ENCODE results near the gene PIF1. TPM values are rescaled to one million over a fixed set of nuclear protein-coding genes. Genes with fewer than 3 reads are reported as not detected.
A peak's percentile ranks its signal among the peaks of the same experiment; 100 is the strongest.

Gene PIF1
- total RNA-seq, 1 experiment from 2014 or later = 34.9 TPM

DNA sequence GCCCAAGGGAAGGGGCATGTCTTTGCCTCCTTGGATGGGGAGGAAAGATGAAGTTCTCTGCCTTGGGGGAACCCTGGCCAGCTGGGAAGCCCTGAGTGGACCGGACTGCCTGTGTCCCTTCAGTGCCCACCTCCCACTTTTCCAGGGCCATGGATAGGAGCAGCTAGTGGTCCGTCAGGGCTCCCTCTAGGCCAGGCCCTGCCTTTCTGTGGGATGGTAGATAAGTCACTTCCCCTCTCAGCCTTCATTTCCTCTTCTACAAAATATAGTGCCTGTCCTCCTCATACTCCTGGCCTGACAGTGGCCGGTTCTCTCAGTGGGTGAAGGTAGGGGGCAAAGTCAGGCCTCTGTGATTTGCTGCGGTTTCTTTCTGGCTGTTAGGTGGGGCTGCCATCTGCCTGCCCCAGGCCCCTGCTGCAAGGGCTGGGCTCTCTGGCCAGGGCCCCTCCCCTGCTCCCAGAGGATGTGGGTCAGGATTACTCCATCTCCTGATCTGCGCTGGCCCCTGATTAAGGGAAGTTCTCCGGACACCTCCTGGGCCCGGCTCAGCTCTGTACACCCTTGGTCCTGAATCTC is 17.6 kb upstream of the PIF1 start:
- 0 out of 2 replicates have a peak overlapping the region, but pooled peaks have one; percentile 83 for H3K9ac ChIP-seq (ENCODE audit: low read length)
- peak overlapping the region; percentile 84 to 87; a peak in 3 of 4 replicates for H3K4me3 ChIP-seq (replicated peaks in 1 of 2; ENCODE audit: low read depth in 1 of 2, low read length in 2 of 2)
- ATAC-seq (no peak), DNase-seq (ENCODE audit: low read depth, low spot score) (no peak)
- POLR2A ChIA-PET = no interaction called here
- peak overlapping the region; percentile 88 for H3K4me2 ChIP-seq (ENCODE audit: low read length)
- H3K36me3 ChIP-seq (ENCODE audit: control insufficient read depth in 1 of 2, insufficient read depth in 2 of 2, low read length in 2 of 2) = no peaks in the 10 kb centered on the region
- no TSS peak for BruUV-seq (replicated peaks)
- H3K27ac ChIP-seq (ENCODE audit: low read depth, low read length) = no peak overlapping the region
- no peaks in the 10 kb centered on the region for H4K20me1 ChIP-seq (ENCODE audit: insufficient read depth)
- H3K4me1 ChIP-seq (ENCODE audit: control insufficient read depth in 1 of 2, insufficient read depth in 2 of 2, low read length in 2 of 2) = peaks cover 8 to 21% of the 10 kb centered on the region in 2 experiments
- TF ChIP-seq RAD21 (IDR thresholded peaks at IDR 0.05; ENCODE audit: low read depth) (no peak), ELF1 (IDR thresholded peaks at IDR 0.05; ENCODE audit: borderline replicate concordance, low read depth) (no peak), POLR2A (IDR thresholded peaks at IDR 0.05; ENCODE audit: borderline replicate concordance, extremely low read depth, insufficient read depth, insufficient read length) (no peak), EZH2phosphoT487 (IDR thresholded peaks at IDR 0.05; ENCODE audit: borderline replicate concordance) (no peak), JUND (IDR thresholded peaks at IDR 0.05) (no peak), SRF (IDR thresholded peaks at IDR 0.05; ENCODE audit: low read depth) (no peak), SIN3A (IDR thresholded peaks at IDR 0.05; ENCODE audit: low read depth) (no peak), ZNF274 (IDR thresholded peaks at IDR 0.05; ENCODE audit: low read depth, low read length) (no peak), YY1 (IDR thresholded peaks at IDR 0.05; ENCODE audit: extremely low read depth, insufficient replicate concordance, low read depth, low read length) (no peak), TCF7L2 (IDR thresholded peaks at IDR 0.05; ENCODE audit: borderline replicate concordance, extremely low read depth, insufficient read depth, insufficient read length) (no peak), EZH2 (IDR thresholded peaks at IDR 0.05) (no peak)
- TF ChIP-seq, protein P1, sequence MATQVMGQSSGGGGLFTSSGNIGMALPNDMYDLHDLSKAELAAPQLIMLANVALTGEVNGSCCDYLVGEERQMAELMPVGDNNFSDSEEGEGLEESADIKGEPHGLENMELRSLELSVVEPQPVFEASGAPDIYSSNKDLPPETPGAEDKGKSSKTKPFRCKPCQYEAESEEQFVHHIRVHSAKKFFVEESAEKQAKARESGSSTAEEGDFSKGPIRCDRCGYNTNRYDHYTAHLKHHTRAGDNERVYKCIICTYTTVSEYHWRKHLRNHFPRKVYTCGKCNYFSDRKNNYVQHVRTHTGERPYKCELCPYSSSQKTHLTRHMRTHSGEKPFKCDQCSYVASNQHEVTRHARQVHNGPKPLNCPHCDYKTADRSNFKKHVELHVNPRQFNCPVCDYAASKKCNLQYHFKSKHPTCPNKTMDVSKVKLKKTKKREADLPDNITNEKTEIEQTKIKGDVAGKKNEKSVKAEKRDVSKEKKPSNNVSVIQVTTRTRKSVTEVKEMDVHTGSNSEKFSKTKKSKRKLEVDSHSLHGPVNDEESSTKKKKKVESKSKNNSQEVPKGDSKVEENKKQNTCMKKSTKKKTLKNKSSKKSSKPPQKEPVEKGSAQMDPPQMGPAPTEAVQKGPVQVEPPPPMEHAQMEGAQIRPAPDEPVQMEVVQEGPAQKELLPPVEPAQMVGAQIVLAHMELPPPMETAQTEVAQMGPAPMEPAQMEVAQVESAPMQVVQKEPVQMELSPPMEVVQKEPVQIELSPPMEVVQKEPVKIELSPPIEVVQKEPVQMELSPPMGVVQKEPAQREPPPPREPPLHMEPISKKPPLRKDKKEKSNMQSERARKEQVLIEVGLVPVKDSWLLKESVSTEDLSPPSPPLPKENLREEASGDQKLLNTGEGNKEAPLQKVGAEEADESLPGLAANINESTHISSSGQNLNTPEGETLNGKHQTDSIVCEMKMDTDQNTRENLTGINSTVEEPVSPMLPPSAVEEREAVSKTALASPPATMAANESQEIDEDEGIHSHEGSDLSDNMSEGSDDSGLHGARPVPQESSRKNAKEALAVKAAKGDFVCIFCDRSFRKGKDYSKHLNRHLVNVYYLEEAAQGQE (IDR thresholded peaks at IDR 0.05; ENCODE audit: low read depth) = no peak
- intact Hi-C loops (cut with micrococcal nuclease) = no loop called here
- RAD21 ChIA-PET (ENCODE audit: low non-redundant PET in 1 of 2, low total read pairs in 2 of 2, uncharacterized antibody in 2 of 2, unreplicated experiment in 2 of 2) = no interaction called here
- H3K79me2 ChIP-seq (ENCODE audit: insufficient read depth, low read length) = peaks cover 13% of the 10 kb centered on the region; the same call in 1 of the 2 replicates
- H2AFZ ChIP-seq (ENCODE audit: low read depth, low read length, poor library complexity, severe bottlenecking) = no peak overlapping the region
- no peaks in the 10 kb centered on the region for H3K9me2 ChIP-seq (ENCODE audit: insufficient read depth)
- H3K9me3 ChIP-seq (ENCODE audit: control insufficient read depth in 1 of 2, insufficient read depth in 1 of 2, low read depth in 1 of 2, low read length in 2 of 2) = no peaks in the 10 kb centered on the region
- no peaks in the 10 kb centered on the region for H3K27me3 ChIP-seq (ENCODE audit: insufficient read depth, low read length)
- CTCF ChIA-PET = no interaction called here

Measured in HCT116 (cell line).